Stomach (tissue), 9 donors: ENCODE measurements around the gene ETS2. TPM values are rescaled to one million over a fixed set of nuclear protein-coding genes. Genes with fewer than 3 reads are reported as not detected.

Source experiments
- DNase-seq, 2 donors: peaks; one replicate each; pipeline versions ENCODE4 v3.0.0 to v3.0.0-alpha.2; 2013 to 2019
- H3K27ac ChIP-seq, 5 donors: fragments of 200-600 bp in 4 of 5; sonication (generic) in 4 of 5; one replicate each; pipeline ENCODE4 v1.5.1; 2013 to 2019; ENCODE audit warnings: mild to moderate bottlenecking in 1 of 5, moderate library complexity in 1 of 5
- H3K27me3 ChIP-seq, 3 donors: fragments of 200-600 bp; sonication (generic); one replicate each; pipeline ENCODE4 v1.5.1; 2017 to 2019; ENCODE audit warnings: mixed run types in 1 of 3
- H3K36me3 ChIP-seq, 4 donors: fragments of 200-600 bp; sonication (generic); 1 replicate in 3 of 4; 2 replicates in 1 of 4; pipeline ENCODE4 v1.5.1; 2016 to 2019
- H3K4me1 ChIP-seq, 4 donors: fragments of 200-600 bp; sonication (generic); one replicate each; pipeline ENCODE4 v1.5.1; 2016 to 2019
- H3K4me3 ChIP-seq, 4 donors: fragments of 200-600 bp; sonication (generic) in 3 of 4; one replicate each; pipeline ENCODE4 v1.5.1; 2016 to 2019; ENCODE audit warnings: mild to moderate bottlenecking in 1 of 4
- H3K9me3 ChIP-seq, 4 donors: fragments of 200-600 bp; sonication (generic); one replicate each; pipeline ENCODE4 v1.5.1; 2016 to 2019
- CTCF ChIP-seq, 7 experiments: fragments of 450-650 bp in 4 of 7; fragments of 200-600 bp in 3 of 7; sonication (generic) in 3 of 7; IDR thresholded peaks; one replicate each; pipeline ENCODE4 v1.5.1; 2016 to 2019; ENCODE audit warnings: antibody characterized with exemption in 7 of 7, control low read depth in 2 of 7, mild to moderate bottlenecking in 1 of 7
- EP300 ChIP-seq: sonication (generic); formaldehyde crosslinking; IDR thresholded peaks from one replicate; pipeline ENCODE4 v1.6.1; 2017; ENCODE audit warnings: antibody characterized with exemption
- POLR2A ChIP-seq, 4 donors: fragments of 450-650 bp; IDR thresholded peaks; one replicate each; pipeline ENCODE4 v1.6.1; 2016; ENCODE audit warnings: antibody characterized with exemption in 4 of 4, control low read depth in 2 of 4, mild to moderate bottlenecking in 1 of 4, moderate library complexity in 1 of 4
- POLR2AphosphoS5 ChIP-seq, 3 donors: sonication (generic); formaldehyde crosslinking; IDR thresholded peaks; one replicate each; pipeline ENCODE4 v1.6.1; 2016; ENCODE audit warnings: antibody characterized with exemption in 3 of 3
- WGBS, 5 donors: extraction: QIAGEN DNeasy Blood & Tissue Kit in 3 of 5; methylation state at CpG; one replicate each; pipeline versions ENCODE4 v1.1.5 to v1.1.7; 2013 to 2018; 5-methylcytosine and 5-hydroxymethylcytosine counted together
- intact Hi-C: fragments of 100-400 bp; cut with DNase I; formaldehyde crosslinking; loops from one replicate; pipeline ENCODE4 v1.15.1; 2023; ENCODE audit warnings: low total_unique reads
- polyA plus RNA-seq, 3 donors: library from polyadenylated mRNA; stranded (reverse); fragments of 200-250 nt; gene quantifications; one replicate each; pipeline ENCODE4 v1.2.3, GENCODE V29; 2013
- total RNA-seq, 5 donors: library from RNA; depleted of rRNA; stranded (reverse); fragments of >200 nt; gene quantifications; one replicate each; pipeline versions ENCODE4 v1.1.0 to v1.2.3, GENCODE V29; 2014 to 2016
- donor health status: healthy with polysubstance abuse.
- donor health status: Bipolar disorder and iron deficiency.
- donor health status: healthy.

Gene ETS2
- total and polyA plus RNA-seq, 8 donors, result 33.8 to 80.0 (median 50.6) TPM

- Histone ChIP-seq H3K9me3 (no peaks in the 10 kb centered on the region), H3K27me3 (no peaks in the 10 kb centered on the region), H3K4me1 (no peaks in the 10 kb centered on the region), H3K4me3 (no peak overlapping the region), H3K36me3 (no peaks in the 10 kb centered on the region), H3K27ac (no peak overlapping the region)
- TF ChIP-seq CTCF (IDR thresholded peaks at IDR 0.05) (no peak), POLR2A (IDR thresholded peaks at IDR 0.05) (no peak), EP300 (no peak), POLR2AphosphoS5 (IDR thresholded peaks at IDR 0.05) (no peak)
- WGBS, 5 donors, result 77 to 91% (median 84%) methylated on average over 4 to 5 of the region's 5 CpGs
- intact Hi-C loops, result no loop called here
- no peak for DNase-seq
These were observed 54.1 kb downstream of the ETS2 start for GRCh38 chr21:38859852-38860251.

- no peak overlapping the region for H3K4me3 ChIP-seq
- WGBS, 5 donors, result 70 to 77% (median 71%) methylated on average over 6 of the region's 6 CpGs
- DNase-seq, result peak in 1 of 2 donors; percentile 58
- H3K36me3 ChIP-seq, result no peaks in the 10 kb centered on the region
- TF ChIP-seq POLR2AphosphoS5 (IDR thresholded peaks at IDR 0.05) (no peak), EP300 (no peak), CTCF (IDR thresholded peaks at IDR 0.05) (no peak), POLR2A (IDR thresholded peaks at IDR 0.05) (no peak)
- no peak overlapping the region for H3K27ac ChIP-seq
- H3K4me1 ChIP-seq, result no peaks in the 10 kb centered on the region
- intact Hi-C loops, result no loop called here
- no peaks in the 10 kb centered on the region for H3K27me3 ChIP-seq
- H3K9me3 ChIP-seq, result no peaks in the 10 kb centered on the region
These were observed 55.3 kb downstream of the ETS2 start for GRCh38 chr21:38861056-38861455.

- DNase-seq, result peak in 1 of 2 donors; percentile 24
- no peaks in the 10 kb centered on the region for H3K27me3 ChIP-seq
- intact Hi-C loops, result no loop called here
- no peak for TF ChIP-seq EP300
- TF ChIP-seq POLR2AphosphoS5 (IDR thresholded peaks at IDR 0.05), result no peak
- no peak for TF ChIP-seq POLR2A (IDR thresholded peaks at IDR 0.05)
- TF ChIP-seq CTCF (IDR thresholded peaks at IDR 0.05), result no peak
- no peaks in the 10 kb centered on the region for H3K9me3 ChIP-seq
- no peak overlapping the region for H3K4me3 ChIP-seq
- H3K4me1 ChIP-seq, result no peaks in the 10 kb centered on the region
- no peak overlapping the region for H3K27ac ChIP-seq
- no peaks in the 10 kb centered on the region for H3K36me3 ChIP-seq
- 71 to 81% (median 75%) methylated on average over 8 of the region's 8 CpGs for WGBS, 5 donors
These were observed 56.4 kb downstream of the ETS2 start for GRCh38 chr21:38861989-38862683.

- Histone ChIP-seq H3K4me3 (no peak overlapping the region), H3K27ac (no peak overlapping the region), H3K27me3 (no peaks in the 10 kb centered on the region), H3K4me1 (no peaks in the 10 kb centered on the region), H3K9me3 (no peaks in the 10 kb centered on the region), H3K36me3 (no peaks in the 10 kb centered on the region)
- DNase-seq, result no peak
- intact Hi-C loops, result no loop called here
- WGBS, 5 donors, result 83 to 100% (median 97%) methylated on average over 2 of the region's 2 CpGs
- TF ChIP-seq CTCF (IDR thresholded peaks at IDR 0.05) (no peak), EP300 (no peak), POLR2A (IDR thresholded peaks at IDR 0.05) (no peak), POLR2AphosphoS5 (IDR thresholded peaks at IDR 0.05) (no peak)
These were observed 57.6 kb downstream of the ETS2 start for GRCh38 chr21:38863291-38863690.
